OCI-LY7 (cell line): ENCODE data around the gene MAP1S. TPM values are rescaled to one million over a fixed set of nuclear protein-coding genes. Genes with fewer than 3 reads are reported as not detected.

Experiments
- Bru-seq: library from RNA; stranded (reverse); fragments of 400-500 nt; gene quantifications from one replicate; lab custom pipeline; 2021; lab: Mats Ljungman, UMichigan
- BruChase-seq, 2 experiments: library from RNA; stranded (reverse); fragments of 400-500 nt; gene quantifications; one replicate each; lab custom pipeline; 2021; lab: Mats Ljungman, UMichigan
- BruUV-seq: library from RNA; stranded (reverse); fragments of 400-500 nt; replicated peaks from 2 replicates; lab custom pipeline; 2021; lab: Mats Ljungman, UMichigan
- CTCF ChIA-PET: fragments of 300-600 bp; sonication (Branson Sonifier 250); formaldehyde crosslinking; loops from one replicate; lab custom pipeline; 2022; ENCODE audit warnings: antibody characterized with exemption; ENCODE audit not compliant: unreplicated experiment; lab: Charles Lee
- POLR2A ChIA-PET: fragments of 300-600 bp; sonication (Branson Sonifier 250); formaldehyde crosslinking; loops from one replicate; lab custom pipeline; 2022; ENCODE audit warnings: antibody characterized with exemption; lab: Charles Lee
- DNase-seq: peaks from one replicate; pipeline ENCODE4 v3.0.0-alpha.2; 2015; ENCODE audit warnings: low spot score
- H2AFZ ChIP-seq: fragments of 200-600 bp; sonication (generic), shearing (Covaris generic); 2 replicates; pipeline ENCODE4 v1.6.1; 2014; ENCODE audit warnings: mild to moderate bottlenecking, antibody characterized with exemption, low read length, moderate library complexity
- H3K27ac ChIP-seq: fragments of 200-600 bp; sonication (generic); 2 replicates; pipeline ENCODE4 v1.5.1; 2014; ENCODE audit warnings: mixed run types, low read depth, mild to moderate bottlenecking, moderate library complexity, low read length, inconsistent platforms; ENCODE audit not compliant: poor library complexity, severe bottlenecking
- H3K36me3 ChIP-seq: fragments of 200-600 bp; sonication (generic); 2 replicates; pipeline ENCODE4 v1.6.1; 2014; ENCODE audit warnings: mild to moderate bottlenecking, antibody characterized with exemption, low read length, moderate library complexity, mixed read lengths; ENCODE audit not compliant: insufficient read depth
- H3K4me1 ChIP-seq: fragments of 200-600 bp; sonication (generic); 2 replicates; pipeline ENCODE4 v1.5.1; 2014; ENCODE audit warnings: mild to moderate bottlenecking, low read length; ENCODE audit not compliant: insufficient read depth, poor library complexity, severe bottlenecking
- H3K4me2 ChIP-seq: fragments of 200-600 bp; sonication (generic); 2 replicates; pipeline ENCODE4 v1.6.1; 2014; ENCODE audit warnings: mild to moderate bottlenecking, low read length
- H3K4me3 ChIP-seq: fragments of 200-600 bp; sonication (generic); 2 replicates; pipeline ENCODE4 v1.5.1; 2014; ENCODE audit warnings: mild to moderate bottlenecking, low read depth, low read length; ENCODE audit not compliant: poor library complexity, severe bottlenecking
- H3K79me2 ChIP-seq: fragments of 200-600 bp; sonication (generic); 2 replicates; pipeline ENCODE4 v1.6.1; 2016; ENCODE audit warnings: low read depth, mild to moderate bottlenecking, low read length, moderate library complexity, mixed read lengths; ENCODE audit not compliant: insufficient read depth
- H3K9me2 ChIP-seq: fragments of 200-600 bp; sonication (generic); 2 replicates; pipeline ENCODE4 v1.6.1; 2016; ENCODE audit warnings: mild to moderate bottlenecking, low read length, mixed read lengths; ENCODE audit not compliant: insufficient read depth
- H3K9me3 ChIP-seq: fragments of 200-600 bp; sonication (generic); 2 replicates; pipeline ENCODE4 v1.6.1; 2014; ENCODE audit warnings: mild to moderate bottlenecking, mixed run types, low read length, mixed read lengths
- H4K20me1 ChIP-seq: fragments of 200-600 bp; sonication (generic); 2 replicates; pipeline ENCODE4 v1.6.1; 2014; ENCODE audit warnings: mild to moderate bottlenecking, antibody characterized with exemption, low read length, moderate library complexity, mixed read lengths; ENCODE audit not compliant: insufficient read depth
- EZH2phosphoT487 ChIP-seq: fragments of 200-600 bp; sonication (generic); IDR thresholded peaks from 2 replicates; pipeline ENCODE4 v1.6.1; 2018; ENCODE audit warnings: low read depth, borderline replicate concordance, mild to moderate bottlenecking, mixed run types, antibody characterized with exemption, low read length, moderate library complexity, mixed read lengths
- intact Hi-C: fragments of 100-400 bp; cut with micrococcal nuclease; formaldehyde crosslinking; loops from one replicate; pipeline ENCODE4 v1.10.0; 2022; ENCODE audit not compliant: unreplicated experiment
- long read RNA-seq: library from polyadenylated mRNA; stranded (forward); transcript quantifications from one replicate; pipeline ENCODE4 v2.0.0, GENCODE V29; 2022
- total RNA-seq, 2 experiments: library from RNA; depleted of rRNA in 1 of 2; stranded (reverse); fragments of >200 nt in 1 of 2; shearing (Covaris generic) in 1 of 2; gene quantifications; 2 replicates each; pipeline ENCODE4 v1.2.3, GENCODE V29; 2014 to 2022
- TF ChIP-seq, protein P1 (sequence below): fragments of 200-600 bp; sonication (generic); conservative IDR thresholded peaks from 2 replicates; pipeline ENCODE4 v1.5.1; 2014; ENCODE audit warnings: mild to moderate bottlenecking, antibody characterized with exemption, low read length, moderate library complexity, mixed read lengths

MAP1S gene, protein sequence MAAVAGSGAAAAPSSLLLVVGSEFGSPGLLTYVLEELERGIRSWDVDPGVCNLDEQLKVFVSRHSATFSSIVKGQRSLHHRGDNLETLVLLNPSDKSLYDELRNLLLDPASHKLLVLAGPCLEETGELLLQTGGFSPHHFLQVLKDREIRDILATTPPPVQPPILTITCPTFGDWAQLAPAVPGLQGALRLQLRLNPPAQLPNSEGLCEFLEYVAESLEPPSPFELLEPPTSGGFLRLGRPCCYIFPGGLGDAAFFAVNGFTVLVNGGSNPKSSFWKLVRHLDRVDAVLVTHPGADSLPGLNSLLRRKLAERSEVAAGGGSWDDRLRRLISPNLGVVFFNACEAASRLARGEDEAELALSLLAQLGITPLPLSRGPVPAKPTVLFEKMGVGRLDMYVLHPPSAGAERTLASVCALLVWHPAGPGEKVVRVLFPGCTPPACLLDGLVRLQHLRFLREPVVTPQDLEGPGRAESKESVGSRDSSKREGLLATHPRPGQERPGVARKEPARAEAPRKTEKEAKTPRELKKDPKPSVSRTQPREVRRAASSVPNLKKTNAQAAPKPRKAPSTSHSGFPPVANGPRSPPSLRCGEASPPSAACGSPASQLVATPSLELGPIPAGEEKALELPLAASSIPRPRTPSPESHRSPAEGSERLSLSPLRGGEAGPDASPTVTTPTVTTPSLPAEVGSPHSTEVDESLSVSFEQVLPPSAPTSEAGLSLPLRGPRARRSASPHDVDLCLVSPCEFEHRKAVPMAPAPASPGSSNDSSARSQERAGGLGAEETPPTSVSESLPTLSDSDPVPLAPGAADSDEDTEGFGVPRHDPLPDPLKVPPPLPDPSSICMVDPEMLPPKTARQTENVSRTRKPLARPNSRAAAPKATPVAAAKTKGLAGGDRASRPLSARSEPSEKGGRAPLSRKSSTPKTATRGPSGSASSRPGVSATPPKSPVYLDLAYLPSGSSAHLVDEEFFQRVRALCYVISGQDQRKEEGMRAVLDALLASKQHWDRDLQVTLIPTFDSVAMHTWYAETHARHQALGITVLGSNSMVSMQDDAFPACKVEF
- 11.5 and 31.6 TPM in 2 replicates for total RNA-seq (2014; rRNA removed; shearing (Covaris generic))
- total RNA-seq (2022), result 53.1 and 61.1 TPM in 2 replicates
- Bru-seq, nascent RNA, result percentile 53 among the genes with signal in this experiment
- BruChase-seq, experiment 1, labeled RNA remaining after a 6-hour chase, result percentile 63 among the genes with signal in this experiment
- BruChase-seq, experiment 2, labeled RNA remaining after a 2-hour chase, result percentile 67 among the genes with signal in this experiment
- long read RNA-seq, transcript MAP1S-201 (7 exons, 3,419 nt), result major isoform, 103 of 135 reads
- long read RNA-seq, partial matches to known transcripts, result 22 of 135 reads
- long read RNA-seq, other reads (novel, unspliced or antisense), result 10 of 135 reads

DNA sequence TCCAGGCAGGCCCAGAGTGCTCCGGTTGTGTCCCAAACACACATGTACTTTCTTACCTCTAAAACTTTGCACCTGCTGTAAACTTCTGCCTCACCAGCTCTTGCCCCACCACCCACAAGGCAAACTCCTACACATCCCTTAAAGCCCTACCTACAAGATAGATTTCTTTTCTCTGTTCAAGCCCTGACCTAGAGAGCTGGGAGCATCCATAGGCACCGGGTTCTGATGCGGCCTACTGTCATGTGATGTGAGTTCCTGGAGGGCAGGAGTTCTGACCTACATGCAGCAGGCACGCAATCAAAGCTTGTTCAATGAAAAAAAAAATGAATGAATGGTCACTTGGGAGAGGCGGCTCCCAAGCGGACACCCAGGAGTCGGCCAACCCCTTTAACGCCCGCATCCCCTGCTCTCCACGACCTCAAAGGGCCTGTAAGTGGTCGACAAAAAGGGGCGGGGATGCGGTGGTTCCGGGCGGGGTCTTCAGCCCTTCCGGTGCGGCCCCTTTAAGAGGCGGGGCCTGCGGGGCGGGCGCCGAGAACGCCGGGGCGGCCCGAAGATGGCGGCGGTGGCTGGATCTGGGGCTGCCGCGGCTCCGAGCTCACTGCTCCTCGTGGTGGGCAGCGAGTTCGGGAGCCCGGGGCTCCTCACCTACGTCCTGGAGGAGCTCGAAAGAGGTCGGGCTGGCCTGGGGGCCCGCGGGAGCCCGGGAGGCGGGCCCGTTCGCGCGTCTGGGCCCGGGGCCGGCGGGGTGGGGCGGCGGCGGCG is at the start of gene MAP1S:
Gene MAP1S, plus strand, starts transcription at position 534 of the 765 bp plus-strand sequence. Its CDS starts 23 bp downstream, at position 557.
- peak; percentile 81 for DNase-seq
- peak within 1 kb of the TSS; percentile 99 for H3K4me2 ChIP-seq
- peaks cover 17% of the 10 kb centered on the region for H3K79me2 ChIP-seq
- H4K20me1 ChIP-seq, result peaks cover 5% of the 10 kb centered on the region; the same call in 1 of the 2 replicates
- peak within 1 kb of the TSS; percentile 20 for H3K27ac ChIP-seq
- no peak for TF ChIP-seq EZH2phosphoT487
- TF ChIP-seq, protein P1, sequence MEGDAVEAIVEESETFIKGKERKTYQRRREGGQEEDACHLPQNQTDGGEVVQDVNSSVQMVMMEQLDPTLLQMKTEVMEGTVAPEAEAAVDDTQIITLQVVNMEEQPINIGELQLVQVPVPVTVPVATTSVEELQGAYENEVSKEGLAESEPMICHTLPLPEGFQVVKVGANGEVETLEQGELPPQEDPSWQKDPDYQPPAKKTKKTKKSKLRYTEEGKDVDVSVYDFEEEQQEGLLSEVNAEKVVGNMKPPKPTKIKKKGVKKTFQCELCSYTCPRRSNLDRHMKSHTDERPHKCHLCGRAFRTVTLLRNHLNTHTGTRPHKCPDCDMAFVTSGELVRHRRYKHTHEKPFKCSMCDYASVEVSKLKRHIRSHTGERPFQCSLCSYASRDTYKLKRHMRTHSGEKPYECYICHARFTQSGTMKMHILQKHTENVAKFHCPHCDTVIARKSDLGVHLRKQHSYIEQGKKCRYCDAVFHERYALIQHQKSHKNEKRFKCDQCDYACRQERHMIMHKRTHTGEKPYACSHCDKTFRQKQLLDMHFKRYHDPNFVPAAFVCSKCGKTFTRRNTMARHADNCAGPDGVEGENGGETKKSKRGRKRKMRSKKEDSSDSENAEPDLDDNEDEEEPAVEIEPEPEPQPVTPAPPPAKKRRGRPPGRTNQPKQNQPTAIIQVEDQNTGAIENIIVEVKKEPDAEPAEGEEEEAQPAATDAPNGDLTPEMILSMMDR, result no peak
- ChIA-PET POLR2A (interaction anchor here (0.6 to 2.1 kb wide), 9 partner anchors 10 to 140 kb away, joined by 3 to 8 read pairs (median 3); partner anchors contain the start of gene FCHO1), CTCF (interaction anchor here (0.8 to 1.1 kb wide), 2 partner anchors 36 to 47 kb away, joined by 3 to 4 read pairs; no protein-coding TSS in a partner anchor)
- H3K9me2 ChIP-seq, result no peaks in the 10 kb centered on the region
- H3K36me3 ChIP-seq, result peaks cover 19% of the 10 kb centered on the region; the same call in 1 of the 2 replicates
- BruUV-seq, result no TSS peak
- no peaks in the 10 kb centered on the region for H3K9me3 ChIP-seq
- H3K4me3 ChIP-seq, result peak within 1 kb of the TSS; percentile 95
- H3K4me1 ChIP-seq, result peaks cover 33% of the 10 kb centered on the region
- intact Hi-C loops, result loop anchor here (5.0 kb wide), 1 partner anchor 138 kb away; the partner anchor contains the start of gene RPL18A
- peak within 1 kb of the TSS; percentile 86; the same call in 1 of the 2 replicates for H2AFZ ChIP-seq

DNA sequence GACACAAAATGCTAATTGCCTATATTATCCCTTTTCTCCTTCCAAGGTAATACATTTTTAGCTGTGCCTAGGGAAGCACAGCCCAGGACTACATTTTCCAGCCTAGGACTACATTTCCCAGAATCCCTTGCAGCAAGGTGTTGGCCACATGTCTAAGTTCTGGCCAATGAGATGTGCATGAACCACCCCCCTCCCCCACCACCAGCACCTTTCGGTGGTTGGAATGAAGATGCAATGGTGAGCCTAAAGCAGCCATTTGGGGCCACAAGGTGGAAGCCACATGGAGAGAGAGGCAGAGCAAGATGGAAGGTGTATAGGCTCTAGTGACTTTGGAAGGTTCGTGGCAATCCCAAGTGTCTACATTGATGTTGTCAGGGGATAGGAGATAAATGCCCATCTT is 47.4 kb upstream of the MAP1S start:
- ChIA-PET CTCF (no interaction called here), POLR2A (no interaction called here)
- H3K4me2 ChIP-seq, result no peak overlapping the region
- TF ChIP-seq, protein P1, result no peak
- no peak for TF ChIP-seq EZH2phosphoT487
- no peak overlapping the region for H3K27ac ChIP-seq
- BruUV-seq, result no TSS peak
- no peaks in the 10 kb centered on the region for H4K20me1 ChIP-seq
- H3K36me3 ChIP-seq, result no peaks in the 10 kb centered on the region
- DNase-seq, result peak; percentile 63
- no peak overlapping the region for H3K4me3 ChIP-seq
- H3K4me1 ChIP-seq, result no peaks in the 10 kb centered on the region
- no peaks in the 10 kb centered on the region for H3K79me2 ChIP-seq
- H3K9me3 ChIP-seq, result no peaks in the 10 kb centered on the region
- intact Hi-C loops, result no loop called here
- H2AFZ ChIP-seq, result no peak overlapping the region
- no peaks in the 10 kb centered on the region for H3K9me2 ChIP-seq
